Keratinocyte (primary cell): ENCODE results near the gene RPRD1B.

Experiments used
- CTCF ChIP-seq, 3 experiments: IDR thresholded peaks in 1 of 3; conservative IDR thresholded peaks in 1 of 3; optimal IDR thresholded peaks in 1 of 3; 2 replicates in 2 of 3; 3 replicates in 1 of 3; pipeline versions ENCODE3 to v1.5.1; 2011; ENCODE audit warnings: low read length in 3 of 3, mild to moderate bottlenecking in 3 of 3, moderate library complexity in 2 of 3, control low read depth in 1 of 3, inconsistent platforms in 1 of 3; ENCODE audit not compliant: insufficient read depth in 2 of 3; ENCODE audit errors: extremely low read depth in 1 of 3
- EZH2 ChIP-seq: IDR thresholded peaks from one replicate; pipeline ENCODE4 v1.6.1; 2012; ENCODE audit warnings: inconsistent platforms, mild to moderate bottlenecking, low read length, moderate library complexity

- TF ChIP-seq CTCF (optimal IDR thresholded peaks at IDR 0.05 in 1 of 3, IDR thresholded peaks at IDR 0.05 in 1 of 3, conservative IDR thresholded peaks at IDR 0.05 in 1 of 3; ENCODE audit: extremely low read depth in 1 of 3, insufficient read depth in 2 of 3, low read length in 3 of 3) = no peak
- TF ChIP-seq EZH2 = no peak
These were observed 44.5 kb downstream of the RPRD1B start for GRCh38 chr20:38078084-38078483.
